Liver (tissue), 9 donors: Measurements from ENCODE around the gene DGCR2. TPM values are rescaled to one million over a fixed set of nuclear protein-coding genes. Genes with fewer than 3 reads are reported as not detected.

Source experiments
- DNase-seq: peaks from one replicate; pipeline ENCODE4 v3.0.0-alpha.2; 2017; ENCODE audit warnings: low spot score
- H3K27ac ChIP-seq, 2 donors: one replicate each; pipeline ENCODE4 v1.7.0; 2013; ENCODE audit warnings: inconsistent platforms in 2 of 2, low read length in 2 of 2, control low read depth in 1 of 2, low read depth in 1 of 2, mild to moderate bottlenecking in 1 of 2
- H3K27me3 ChIP-seq, 4 donors: one replicate each; pipeline versions ENCODE4 v1.6.1 to v1.7.0; 2013; ENCODE audit warnings: low read length in 3 of 4, inconsistent platforms in 1 of 4, mild to moderate bottlenecking in 1 of 4, moderate library complexity in 1 of 4; ENCODE audit not compliant: control insufficient read depth in 4 of 4, insufficient read depth in 4 of 4
- H3K36me3 ChIP-seq, 4 donors: one replicate each; pipeline versions ENCODE4 v1.6.1 to v1.7.0; 2013; ENCODE audit warnings: low read length in 3 of 4, mild to moderate bottlenecking in 3 of 4, low read depth in 1 of 4, moderate library complexity in 1 of 4; ENCODE audit not compliant: control insufficient read depth in 4 of 4, insufficient read depth in 3 of 4
- H3K4me1 ChIP-seq, 4 donors: one replicate each; pipeline versions ENCODE4 v1.6.1 to v1.7.0; 2013; ENCODE audit warnings: low read length in 3 of 4, mild to moderate bottlenecking in 3 of 4, moderate library complexity in 1 of 4; ENCODE audit not compliant: control insufficient read depth in 4 of 4, insufficient read depth in 4 of 4
- H3K4me3 ChIP-seq, 3 donors: one replicate each; pipeline versions ENCODE4 v1.6.1 to v1.7.0; 2013; ENCODE audit warnings: low read length in 3 of 3, control low read depth in 1 of 3, low read depth in 1 of 3, mild to moderate bottlenecking in 1 of 3
- H3K9ac ChIP-seq, 2 donors: one replicate each; pipeline ENCODE4 v1.7.0; 2013; ENCODE audit warnings: low read length in 2 of 2, mild to moderate bottlenecking in 2 of 2, moderate library complexity in 2 of 2, control low read depth in 1 of 2, low read depth in 1 of 2
- H3K9me3 ChIP-seq, 4 donors: one replicate each; pipeline versions ENCODE4 v1.6.1 to v1.7.0; 2013; ENCODE audit warnings: low read length in 3 of 4; ENCODE audit not compliant: control insufficient read depth in 4 of 4
- CTCF ChIP-seq: fragments of 150-350 bp; IDR thresholded peaks from 2 replicates; pipeline ENCODE4 v1.5.1; 2017; ENCODE audit warnings: improper control_type of control experiment, low read depth, low read length; ENCODE audit not compliant: missing input control
- EGR1 ChIP-seq, 2 donors: IDR thresholded peaks; 2 replicates each; pipeline ENCODE4 v1.6.1; 2016 to 2018; ENCODE audit warnings: antibody characterized with exemption in 2 of 2, low read depth in 2 of 2
- NR2F2 ChIP-seq: IDR thresholded peaks from 2 replicates; pipeline ENCODE4 v1.6.1; 2016; ENCODE audit warnings: antibody characterized with exemption
- RAD21 ChIP-seq, 2 donors: IDR thresholded peaks; 2 replicates each; pipeline ENCODE4 v1.6.1; 2016; ENCODE audit warnings: antibody characterized with exemption in 2 of 2, mild to moderate bottlenecking in 2 of 2
- REST ChIP-seq: IDR thresholded peaks from 2 replicates; pipeline ENCODE4 v1.6.1; 2016; ENCODE audit warnings: antibody characterized with exemption, mild to moderate bottlenecking
- TAF1 ChIP-seq: conservative IDR thresholded peaks from 2 replicates; pipeline ENCODE4 v1.6.1; 2016; ENCODE audit warnings: antibody characterized with exemption, mild to moderate bottlenecking
- WGBS: extraction: QIAGEN DNeasy Blood & Tissue Kit; methylation state at CpG from one replicate; pipeline ENCODE4 v1.1.7; 2013; 5-methylcytosine and 5-hydroxymethylcytosine counted together
- polyA plus RNA-seq, 2 donors: library from polyadenylated mRNA; stranded (reverse) in 1 of 2; unstranded in 1 of 2; fragments of 200-250 nt in 1 of 2; fragments of >200 nt in 1 of 2; fragmentation: Nextera tagmentation in 1 of 2; extraction: Ambion mirVana in 1 of 2; gene quantifications; one replicate each; pipeline versions ENCODE4 v1.2.1 to v1.2.3, GENCODE V29; 2013 to 2015
- total RNA-seq, 2 donors: library from RNA; depleted of rRNA; stranded (reverse); fragments of >200 nt; gene quantifications; one replicate each; pipeline ENCODE4 v1.2.3, GENCODE V29; 2014
- donor health status: healthy.
- donor health status: healthy.
- donor health status: healthy.
- donor health status: healthy.
- donor health status: healthy.

The DGCR2 gene
- total and polyA plus RNA-seq, 4 donors: 11.2 to 30.0 (median 21.1) TPM

GRCh38 chr22:19139974-19140373 is 17.8 kb upstream of the DGCR2 start:
- Histone ChIP-seq H3K36me3 (peaks cover 13 to 61% (median 30%) of the 10 kb centered on the region in 4 donors), H3K9ac (no peak overlapping the region), H3K4me3 (no peak overlapping the region), H3K27me3 (no peaks in the 10 kb centered on the region), H3K9me3 (no peaks in the 10 kb centered on the region), H3K27ac (no peak overlapping the region), H3K4me1 (peaks cover 2 to 12% (median 11%) of the 10 kb centered on the region in 4 donors)
- no peak for TF ChIP-seq TAF1
- no peak for DNase-seq
- WGBS: 95% methylated on average over 5 of the region's 5 CpGs

DNA sequence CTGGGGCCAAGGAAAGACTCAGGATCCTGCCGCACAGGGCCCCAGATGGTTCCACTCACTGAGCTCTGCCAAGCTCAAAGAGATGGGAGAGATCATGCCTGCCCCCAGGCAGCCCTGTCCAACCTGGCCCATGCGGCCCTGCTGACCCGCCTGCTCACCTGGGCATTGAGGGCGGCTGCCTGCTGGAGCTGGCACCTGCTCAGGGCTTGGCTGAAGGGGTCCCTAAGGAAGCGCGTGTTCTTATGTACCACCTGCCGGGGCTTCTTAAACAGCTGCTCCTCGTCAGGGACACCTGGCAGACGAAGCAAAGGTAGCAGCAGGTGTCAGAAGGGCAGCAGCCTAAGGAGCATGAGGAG is 16.8 kb upstream of the DGCR2 start:
- WGBS: 97% methylated on average over 9 of the region's 9 CpGs

More for the DNA sequence above, 16.8 kb upstream of the DGCR2 start:
- TF ChIP-seq EGR1 (IDR thresholded peaks at IDR 0.05; ENCODE audit: low read depth in 2 of 2): no peak
- no peak for TF ChIP-seq REST
- no peak for TF ChIP-seq CTCF
- no peak for TF ChIP-seq NR2F2
- no peak for TF ChIP-seq RAD21 (IDR thresholded peaks at IDR 0.05)
- DNase-seq: no peak
- H3K27me3 ChIP-seq: no peaks in the 10 kb centered on the region
- H3K9ac ChIP-seq: no peak overlapping the region
- peaks cover 2 to 10% (median 9%) of the 10 kb centered on the region in 4 donors for H3K4me1 ChIP-seq
- H3K4me3 ChIP-seq: no peak overlapping the region
- H3K27ac ChIP-seq: no peak overlapping the region
- H3K36me3 ChIP-seq: peaks cover 18 to 71% (median 35%) of the 10 kb centered on the region in 4 donors
- no peaks in the 10 kb centered on the region for H3K9me3 ChIP-seq
